GM12864 (cell line): Measurements from ENCODE around the gene CAPN15.
"Not testable (repeated sequence)": the region's sequence is repeated elsewhere in the genome, so short reads cannot be mapped to it uniquely, and the experiment has no call there.

Source experiments
- DNase-seq: peaks from one replicate; pipeline ENCODE4 v3.0.0-alpha.2; 2011; ENCODE audit warnings: low read depth
- H3K4me3 ChIP-seq: 2 replicates; pipeline ENCODE4 v1.5.1; 2011; ENCODE audit warnings: mild to moderate bottlenecking, low read depth, low read length, control low read depth
- CTCF ChIP-seq: IDR thresholded peaks from 2 replicates; pipeline ENCODE4 v1.5.1; 2011; ENCODE audit warnings: low read depth, mild to moderate bottlenecking, moderate library complexity, low read length, control low read depth, inconsistent platforms; ENCODE audit errors: missing control alignments

Gene CAPN15

GRCh38 chr16:502179-502943 is 25.2 kb upstream of the CAPN15 start:
- DNase-seq: no peak
- no peak for TF ChIP-seq CTCF
- H3K4me3 ChIP-seq: no peak overlapping the region

GRCh38 chr16:503150-504071 is 24.1 kb upstream of the CAPN15 start:
- TF ChIP-seq CTCF: no peak
- H3K4me3 ChIP-seq: no peak overlapping the region
- no peak for DNase-seq

GRCh38 chr16:505479-506245 is 21.9 kb upstream of the CAPN15 start:
- no peak overlapping the region for H3K4me3 ChIP-seq
- no peak for DNase-seq
- TF ChIP-seq CTCF: no peak

- no peak for TF ChIP-seq CTCF
These were observed 21.3 kb upstream of the CAPN15 start for GRCh38 chr16:506246-506546.

GRCh38 chr16:507527-507926 is 20.0 kb upstream of the CAPN15 start:
- not testable (repeated sequence) for H3K4me3 ChIP-seq, DNase-seq

More at GRCh38 chr16:506246-506546, 21.3 kb upstream of the CAPN15 start:
- no peak for DNase-seq
- no peak overlapping the region for H3K4me3 ChIP-seq

- TF ChIP-seq CTCF: no peak
- H3K4me3 ChIP-seq: no peak overlapping the region
- no peak for DNase-seq
These were observed 19.5 kb upstream of the CAPN15 start for GRCh38 chr16:507996-508395.
